AML-193 (cell line): ENCODE results near the gene IQCE.

Experiments
- DNase-seq, 2 experiments: peaks; one replicate each; lab custom pipeline; 2025; lab: John Stamatoyannopoulos, UW

Gene IQCE

GRCh38 chr7:2633538-2634266, 74.9 kb downstream of the IQCE start:
- peak; percentile 57 to 62 for DNase-seq

DNA sequence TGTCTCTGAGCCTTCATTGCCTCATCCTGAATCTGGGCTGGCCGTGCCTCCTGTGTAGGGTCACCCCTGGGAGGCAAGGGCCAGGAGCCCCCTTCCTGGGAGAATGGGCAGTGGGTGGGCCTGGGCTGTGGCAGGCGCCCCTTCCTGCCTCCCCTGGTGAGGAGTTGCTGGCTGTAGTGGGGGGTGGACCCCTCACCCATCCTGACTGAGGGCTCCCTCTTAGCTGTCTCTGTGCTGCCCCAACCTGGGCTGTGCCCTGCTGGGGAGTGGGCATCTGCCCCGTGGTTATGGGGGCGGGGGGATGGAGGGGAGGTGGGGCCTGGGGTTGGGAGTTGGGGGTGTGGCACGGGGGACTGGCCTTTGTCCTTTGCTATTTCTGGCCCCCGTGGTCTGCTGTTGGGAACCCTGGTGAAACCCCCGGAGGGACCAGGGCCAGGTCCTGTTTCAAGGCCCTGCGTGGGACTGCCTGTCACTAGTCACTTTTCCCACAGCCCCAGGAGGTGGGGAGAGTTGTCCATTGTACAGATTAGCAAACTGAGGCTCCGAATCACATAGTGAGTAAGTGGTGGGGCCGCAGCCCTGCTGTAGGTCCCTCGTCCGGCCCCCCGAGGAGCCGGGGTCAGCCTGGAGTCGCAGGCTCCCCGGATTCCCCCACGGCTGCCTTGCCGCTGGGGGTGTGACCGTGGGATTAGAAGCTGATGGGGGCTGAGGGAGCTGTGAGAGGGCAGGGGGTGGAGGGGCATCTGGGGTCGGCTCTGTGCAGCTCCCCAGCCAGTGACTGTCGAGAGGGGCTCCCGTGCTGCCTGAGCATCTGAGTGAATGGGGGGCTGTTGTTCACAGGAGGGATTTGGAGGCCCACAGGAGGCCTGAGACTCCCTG, 75.7 kb downstream of the IQCE start:
- no peak for DNase-seq

DNA sequence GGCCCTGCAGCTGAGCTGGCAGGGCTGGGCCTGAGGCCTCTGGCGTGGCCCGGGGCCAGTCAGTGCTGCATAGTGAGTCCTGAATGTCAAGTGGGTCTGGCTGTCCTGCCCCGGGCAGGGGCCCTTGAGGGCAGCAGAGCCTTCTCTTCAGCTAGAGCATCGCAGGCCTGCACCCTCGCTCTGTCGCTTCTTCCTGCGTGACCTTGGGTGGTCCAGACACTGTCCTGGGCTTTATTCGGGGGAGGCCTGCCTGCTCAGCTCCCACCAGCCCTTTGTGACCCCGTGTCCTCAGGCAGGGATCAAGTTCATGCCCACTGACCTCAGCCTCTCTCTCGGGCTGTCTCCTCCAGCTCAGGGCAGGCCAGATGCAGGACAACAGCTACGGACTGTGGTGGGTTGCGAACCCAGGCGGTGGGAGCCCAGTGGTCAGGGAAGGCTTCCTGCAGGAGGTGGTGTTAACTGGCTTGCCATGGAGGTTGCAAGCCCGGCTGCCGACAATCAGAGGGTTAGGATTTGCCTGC, 76.4 kb downstream of the IQCE start:
- no peak for DNase-seq

GRCh38 chr7:2635810-2636701, 77.3 kb downstream of the IQCE start:
- DNase-seq, result no peak

- no peak for DNase-seq
Observed at GRCh38 chr7:2637066-2637471, 78.3 kb downstream of the IQCE start.

DNA sequence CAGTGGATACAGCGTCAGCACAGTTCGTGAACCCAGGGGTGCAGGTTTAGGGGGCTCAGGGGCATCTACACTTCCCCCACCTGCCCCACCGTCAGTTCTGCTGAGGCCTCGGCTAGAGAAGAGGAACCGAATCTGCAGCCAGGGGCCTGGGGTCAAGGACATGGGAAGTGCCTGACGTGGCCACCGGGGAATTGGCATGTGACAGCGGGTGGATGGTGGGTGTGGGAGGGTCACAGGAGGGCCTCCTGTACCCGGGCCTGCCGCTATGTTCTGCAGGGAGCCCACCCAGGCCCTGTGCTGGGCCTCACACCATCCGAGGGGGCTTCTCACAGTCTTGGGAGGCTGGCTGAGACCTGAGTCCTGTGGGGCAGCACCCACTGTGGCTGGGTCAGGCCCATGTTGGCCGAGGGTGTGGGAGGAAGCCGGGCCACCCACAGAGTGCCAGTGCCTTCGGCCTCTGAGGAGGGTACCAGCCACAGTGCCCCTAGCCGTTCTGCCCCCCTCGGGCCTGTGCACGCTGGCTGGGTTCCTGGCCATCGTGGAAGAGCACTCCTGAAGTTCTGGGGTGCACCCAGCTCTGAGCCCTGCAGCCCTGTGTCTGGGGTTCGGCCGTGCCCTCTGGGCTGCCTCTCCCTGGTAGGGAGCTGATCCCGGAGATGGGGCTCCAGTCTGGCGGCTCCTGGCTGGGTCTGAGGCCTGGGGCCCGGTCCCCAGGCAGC, 78.9 kb downstream of the IQCE start:
- DNase-seq, result no peak

DNA sequence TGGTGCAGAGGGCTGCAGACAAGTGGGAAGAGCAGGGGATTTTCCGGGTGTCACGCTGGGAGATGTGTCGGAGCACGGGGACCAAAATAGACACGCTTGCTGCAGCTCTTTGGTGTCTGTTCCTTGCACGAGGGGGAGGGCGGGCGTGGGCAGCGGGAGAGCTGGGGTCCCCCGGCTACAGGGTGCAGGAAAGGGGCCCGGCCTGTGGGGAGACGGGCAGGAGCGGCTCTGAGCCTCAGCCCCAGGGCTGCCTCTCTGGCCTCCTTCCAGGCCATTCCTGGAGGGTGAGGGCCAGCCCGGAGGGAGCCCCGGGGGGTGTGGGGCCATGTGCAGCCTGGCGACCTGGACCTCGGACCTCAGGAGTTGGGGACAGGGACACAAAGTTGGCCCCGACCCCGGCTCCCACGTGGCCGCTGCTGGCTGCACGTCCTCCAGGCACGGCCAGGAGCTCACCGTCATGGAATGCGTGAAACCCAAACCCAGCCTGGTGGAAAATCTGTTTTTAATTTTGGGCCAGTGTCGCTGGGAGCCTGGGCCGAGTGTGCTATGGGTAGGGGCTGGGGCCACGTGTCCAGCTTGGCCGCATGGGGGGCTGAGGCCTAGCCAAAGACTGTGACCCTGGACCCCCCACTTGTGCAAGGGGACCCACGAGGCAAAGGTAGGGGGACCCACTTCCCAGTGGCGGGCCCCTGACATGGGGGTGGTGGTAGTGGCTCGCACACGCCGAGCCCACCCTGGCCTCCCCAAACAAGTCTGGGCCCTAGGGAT, 79.6 kb downstream of the IQCE start:
- DNase-seq, result no peak

DNA sequence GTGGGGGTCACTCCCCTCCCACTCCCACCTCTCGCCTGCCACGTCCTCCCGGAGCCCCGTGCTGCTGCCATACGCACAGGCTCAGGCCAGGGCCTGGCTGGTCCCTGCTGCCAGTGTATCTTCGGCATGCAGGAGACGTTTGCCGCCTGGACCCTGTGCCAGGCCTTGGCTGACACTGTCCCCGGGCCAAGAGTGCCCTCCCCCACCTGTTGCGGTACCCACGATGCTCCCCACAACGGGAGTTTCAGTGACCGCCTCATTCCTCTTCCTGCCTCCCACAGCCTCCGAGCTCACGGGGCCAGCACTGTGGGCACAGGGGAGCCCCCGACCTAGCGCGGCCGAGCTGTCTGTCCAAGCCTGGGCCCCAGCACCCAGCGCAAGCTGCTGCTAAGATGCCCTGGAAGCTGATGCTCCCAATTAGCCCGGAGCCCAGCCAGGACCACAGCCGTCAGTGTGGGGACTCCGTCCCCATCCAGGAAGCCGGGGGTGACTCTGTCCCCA, 80.5 kb downstream of the IQCE start:
- no peak for DNase-seq

GRCh38 chr7:2639695-2640481, 81.1 kb downstream of the IQCE start:
- no peak for DNase-seq

DNA sequence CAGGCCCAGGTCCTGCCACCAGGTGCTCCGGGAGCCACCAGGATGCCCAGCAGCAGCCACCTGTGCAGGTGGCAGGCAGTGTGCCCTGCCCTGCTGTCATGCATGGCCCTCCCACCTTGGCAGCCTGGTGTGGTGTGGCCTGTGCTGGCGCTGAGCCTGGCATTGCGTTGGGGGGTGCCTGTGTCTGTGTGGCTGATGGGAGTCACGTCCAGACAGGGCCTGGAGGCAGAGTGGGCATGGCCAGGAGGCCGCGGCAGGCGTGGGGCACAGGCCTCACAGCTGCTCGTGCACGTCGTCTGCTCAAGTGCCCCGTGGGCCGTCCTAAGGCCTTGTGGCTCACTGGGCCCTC, 81.7 kb downstream of the IQCE start:
- no peak for DNase-seq

DNA sequence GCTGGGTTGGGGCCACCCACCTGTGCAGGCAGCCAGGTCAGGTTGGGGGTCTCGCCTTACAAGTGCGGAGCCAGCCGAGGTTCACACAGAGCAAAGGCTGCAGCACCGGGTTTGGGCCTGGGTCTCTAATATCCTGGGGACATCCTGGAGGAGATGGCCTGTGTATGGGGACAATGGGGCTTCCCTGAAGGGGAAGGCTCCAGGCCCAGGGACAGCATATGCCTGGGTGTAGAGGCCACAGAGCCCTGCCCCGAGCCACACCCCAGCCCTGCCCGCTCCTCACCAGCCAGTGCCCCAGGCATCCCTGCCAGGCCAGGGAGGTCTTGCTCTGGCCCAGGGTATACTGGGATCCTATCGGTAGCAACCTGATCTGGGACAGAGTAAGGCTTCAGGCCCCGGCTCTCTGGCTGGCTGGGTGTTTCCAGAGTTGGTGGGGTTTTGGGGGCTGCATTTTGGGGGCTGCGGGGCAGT, 82.1 kb downstream of the IQCE start:
- no peak for DNase-seq

DNA sequence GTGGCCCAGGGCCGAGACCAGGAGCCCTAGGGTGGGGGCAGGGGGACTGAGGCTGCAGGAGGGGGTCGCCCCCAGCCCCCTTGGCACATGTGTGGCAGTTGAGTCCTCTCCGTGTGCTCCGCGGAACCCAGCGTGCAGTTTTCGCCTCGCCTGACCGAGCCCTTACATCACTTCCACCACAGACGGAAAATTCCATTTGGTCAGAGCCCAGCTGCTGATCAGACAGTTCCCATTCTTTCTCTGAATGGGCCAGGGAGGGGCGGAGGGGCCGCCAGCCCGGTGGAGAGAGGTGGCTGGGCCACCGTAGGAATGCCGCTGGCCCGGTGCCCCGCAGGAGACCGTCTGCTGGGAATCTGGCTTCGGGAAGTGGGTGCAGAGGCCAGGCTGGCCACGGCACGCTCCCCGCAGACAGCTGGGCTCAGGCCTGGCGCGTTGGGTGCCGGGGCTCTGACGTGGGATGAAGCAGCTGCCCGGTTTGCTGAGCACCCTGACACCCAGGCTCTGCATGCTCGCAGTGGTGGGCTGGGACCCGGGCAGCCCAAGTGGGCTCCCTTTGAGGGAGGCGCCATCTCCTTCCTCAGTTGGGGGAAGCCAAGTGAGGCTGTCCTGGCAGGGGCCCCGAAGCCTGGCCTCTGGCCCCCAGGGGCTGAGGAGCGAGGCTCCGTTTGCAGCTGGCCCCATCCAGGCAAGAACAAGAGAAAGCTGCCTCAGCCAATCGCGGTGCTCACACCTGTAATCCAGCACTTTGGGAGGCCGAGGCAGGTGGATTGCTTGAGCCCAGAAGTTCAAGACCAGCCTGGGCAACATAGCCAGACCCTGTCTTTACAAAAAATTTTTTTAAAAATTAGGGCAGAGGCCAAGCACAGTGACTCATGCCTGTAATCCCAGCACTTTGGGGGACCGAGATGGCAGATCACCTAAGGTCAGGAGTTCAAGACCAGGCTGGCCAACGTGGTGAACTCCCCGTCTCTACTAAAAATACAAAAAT, 82.9 kb downstream of the IQCE start:
- no peak for DNase-seq

DNA sequence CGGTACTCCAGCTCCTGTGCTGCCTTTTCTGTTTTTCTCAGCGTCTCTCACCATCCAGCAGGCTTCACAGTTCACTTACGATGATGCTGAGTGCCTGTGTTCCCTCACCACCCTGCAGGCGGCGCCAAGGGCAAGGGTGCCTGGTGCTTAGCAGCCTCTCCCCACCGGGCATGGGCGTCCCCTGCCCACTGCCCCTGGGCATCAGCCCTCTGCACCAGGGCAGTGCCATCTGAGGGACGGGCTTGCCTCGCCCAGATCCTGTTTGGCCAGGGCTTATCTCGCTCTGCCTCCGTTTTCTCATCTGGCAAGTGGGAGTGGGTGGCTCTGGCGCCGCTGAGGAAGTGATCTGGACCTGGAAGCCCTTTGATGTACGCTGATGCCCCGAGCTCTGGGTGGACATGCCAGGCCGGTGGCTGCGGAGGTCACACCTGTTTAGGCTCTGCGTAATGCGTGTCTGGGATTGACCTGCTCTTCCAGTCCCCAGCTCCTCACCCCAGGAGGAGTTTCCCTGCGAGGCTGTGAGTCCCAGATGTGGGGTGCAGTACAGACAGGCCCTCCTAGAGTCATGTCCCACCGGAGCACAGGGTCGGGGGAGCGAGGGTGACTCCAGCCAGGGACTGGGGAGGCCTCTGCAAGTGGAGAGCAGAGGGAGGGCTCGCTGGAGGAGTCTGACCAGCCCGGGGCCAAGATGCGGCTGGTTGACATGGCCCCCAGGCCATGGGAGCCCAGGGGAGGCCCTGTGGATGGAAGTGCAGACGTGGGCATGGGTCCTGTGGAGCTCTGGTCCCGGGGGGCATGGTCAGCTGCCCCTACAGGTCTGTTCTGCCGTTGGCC, 84.8 kb downstream of the IQCE start:
- DNase-seq, result peak in 1 of 2 experiments; percentile 2

DNA sequence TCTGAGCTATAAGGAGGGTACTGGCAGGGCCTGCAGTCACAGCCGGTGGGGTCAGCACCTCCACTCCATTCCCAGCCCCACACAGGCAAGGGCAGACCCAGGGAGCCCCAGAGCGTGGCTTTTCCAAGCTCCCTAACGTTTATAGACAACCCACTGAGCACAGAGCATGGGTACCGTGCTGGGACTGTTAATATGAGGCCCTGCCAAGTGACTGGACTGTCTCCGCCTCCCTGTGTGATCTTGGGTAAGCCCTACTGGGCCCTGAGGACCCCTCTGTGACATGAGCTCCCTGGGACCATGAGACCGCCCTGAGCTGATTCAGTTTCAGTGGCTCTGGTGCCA, 85.4 kb downstream of the IQCE start:
- no peak for DNase-seq

DNA sequence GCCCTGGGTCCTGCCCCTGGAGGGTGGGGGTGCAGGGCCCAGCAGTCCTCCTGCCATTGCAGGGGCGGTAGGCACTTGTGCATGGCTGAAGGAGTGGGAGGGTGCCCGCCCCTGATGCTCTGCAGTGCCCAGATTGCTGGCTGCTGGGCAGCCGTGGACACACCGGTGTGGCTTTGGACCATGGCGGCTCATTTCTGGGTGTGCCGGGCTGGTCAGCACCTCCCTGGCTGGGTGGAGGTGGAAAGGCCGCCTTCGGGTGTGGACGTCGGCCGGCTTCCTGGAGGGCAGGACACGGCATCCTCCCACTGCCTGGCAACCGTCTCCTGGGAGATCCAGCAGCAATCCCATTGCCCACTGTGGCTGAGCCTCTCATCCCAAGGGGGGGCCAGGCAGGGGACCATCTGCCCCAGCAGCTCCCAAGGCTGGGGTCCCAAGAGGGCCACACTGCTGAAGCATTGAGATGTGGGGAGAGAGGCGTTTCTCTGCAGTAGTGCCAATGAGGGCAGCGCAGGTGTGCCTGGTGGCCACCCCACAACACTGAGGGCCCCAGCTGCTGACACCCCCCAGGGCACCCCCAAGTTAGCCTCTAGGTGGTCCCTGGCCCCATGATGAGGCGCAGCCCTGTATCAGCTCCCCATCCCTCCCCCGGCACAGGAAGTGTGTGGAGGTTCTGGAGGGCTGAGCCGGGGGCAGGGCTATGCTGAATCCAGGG, 85.9 kb downstream of the IQCE start:
- no peak for DNase-seq

DNA sequence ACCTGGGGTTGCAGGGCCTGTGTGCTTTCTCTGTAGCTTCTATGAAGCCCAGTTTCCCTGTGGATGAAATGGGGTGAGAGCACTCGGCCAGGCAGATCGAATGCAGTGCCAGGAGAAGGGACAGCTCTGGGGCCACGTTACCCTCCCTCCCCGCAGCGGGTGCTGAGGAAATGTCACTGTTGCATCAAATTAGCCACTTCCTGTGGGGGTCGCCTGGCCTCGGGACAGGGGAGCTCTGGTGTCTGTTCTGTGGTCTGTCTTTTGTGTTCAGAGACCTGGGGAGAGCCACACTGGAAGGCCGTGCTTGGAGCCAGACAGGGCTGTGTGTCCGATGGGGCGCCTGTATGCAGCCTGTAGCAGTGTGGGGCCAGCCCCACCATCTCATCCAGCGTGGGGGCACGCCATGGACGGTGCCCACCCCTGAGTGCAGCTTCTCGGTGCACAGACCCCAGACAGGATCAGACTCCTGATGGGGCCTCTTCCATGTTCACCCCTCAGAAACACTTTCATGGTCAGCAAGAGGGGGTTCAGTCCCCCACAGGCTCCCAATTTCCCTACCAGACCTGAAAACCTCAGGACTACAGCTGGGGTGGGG, 86.6 kb downstream of the IQCE start:
- peak; percentile 66 to 86 for DNase-seq

- DNase-seq, result no peak
Observed at GRCh38 chr7:2646336-2646679, 87.5 kb downstream of the IQCE start.
